IPS-18c (cell line): Measurements from ENCODE around the gene LTBP2.

Experiments used
- H3K4me3 ChIP-seq: 2 replicates; pipeline ENCODE4 v1.7.0; 2013; ENCODE audit warnings: low read depth, mild to moderate bottlenecking, low read length, moderate library complexity; ENCODE audit not compliant: insufficient read depth
- H3K9me3 ChIP-seq: one replicate; pipeline ENCODE4 v1.6.1; 2013; ENCODE audit warnings: mild to moderate bottlenecking, low read length, moderate library complexity; ENCODE audit not compliant: control insufficient read depth, insufficient read depth

Gene LTBP2

GRCh38 chr14:74645756-74646470 is 33.9 kb upstream of the LTBP2 start:
- Histone ChIP-seq H3K9me3 (no peaks in the 10 kb centered on the region), H3K4me3 (no peak overlapping the region)

GRCh38 chr14:74645244-74645643 is 33.2 kb upstream of the LTBP2 start:
- no peaks in the 10 kb centered on the region for H3K9me3 ChIP-seq
- no peak overlapping the region for H3K4me3 ChIP-seq

- peaks cover 2% of the 10 kb centered on the region for H3K9me3 ChIP-seq
- H3K4me3 ChIP-seq = no peak overlapping the region
These were observed 29.8 kb upstream of the LTBP2 start for GRCh38 chr14:74641601-74642391.

GRCh38 chr14:74638966-74639365 is 26.9 kb upstream of the LTBP2 start:
- peaks cover 2% of the 10 kb centered on the region for H3K9me3 ChIP-seq
- H3K4me3 ChIP-seq = no peak overlapping the region

GRCh38 chr14:74638066-74638465 is 26.0 kb upstream of the LTBP2 start:
- Histone ChIP-seq H3K4me3 (no peak overlapping the region), H3K9me3 (peaks cover 2% of the 10 kb centered on the region)

- Histone ChIP-seq H3K4me3 (no peak overlapping the region), H3K9me3 (peaks cover 2% of the 10 kb centered on the region)
These were observed 25.1 kb upstream of the LTBP2 start for GRCh38 chr14:74637178-74637550.

GRCh38 chr14:74636424-74637177 is 24.6 kb upstream of the LTBP2 start:
- Histone ChIP-seq H3K9me3 (peaks cover 2% of the 10 kb centered on the region), H3K4me3 (no peak overlapping the region)

- no peak overlapping the region for H3K4me3 ChIP-seq
- H3K9me3 ChIP-seq = peaks cover 2% of the 10 kb centered on the region
These were observed 23.8 kb upstream of the LTBP2 start for GRCh38 chr14:74635847-74636246.

GRCh38 chr14:74634964-74635363 is 22.9 kb upstream of the LTBP2 start:
- peaks cover 2% of the 10 kb centered on the region for H3K9me3 ChIP-seq
- H3K4me3 ChIP-seq = no peak overlapping the region

- peaks cover 2% of the 10 kb centered on the region for H3K9me3 ChIP-seq
- no peak overlapping the region for H3K4me3 ChIP-seq
These were observed 22.4 kb upstream of the LTBP2 start for GRCh38 chr14:74634481-74634880.

GRCh38 chr14:74630881-74631690 is 19.0 kb upstream of the LTBP2 start:
- Histone ChIP-seq H3K9me3 (no peaks in the 10 kb centered on the region), H3K4me3 (no peak overlapping the region)

GRCh38 chr14:74628418-74628817 is 16.4 kb upstream of the LTBP2 start:
- Histone ChIP-seq H3K4me3 (no peak overlapping the region), H3K9me3 (no peaks in the 10 kb centered on the region)

- Histone ChIP-seq H3K4me3 (no peak overlapping the region), H3K9me3 (no peaks in the 10 kb centered on the region)
These were observed 15.0 kb upstream of the LTBP2 start for GRCh38 chr14:74627076-74627475.

- Histone ChIP-seq H3K9me3 (no peaks in the 10 kb centered on the region), H3K4me3 (no peak overlapping the region)
These were observed 10.2 kb upstream of the LTBP2 start for GRCh38 chr14:74622257-74622656.

GRCh38 chr14:74621556-74621955 is 9.5 kb upstream of the LTBP2 start:
- no peaks in the 10 kb centered on the region for H3K9me3 ChIP-seq
- H3K4me3 ChIP-seq = no peak overlapping the region

- Histone ChIP-seq H3K9me3 (no peaks in the 10 kb centered on the region), H3K4me3 (no peak overlapping the region)
These were observed 8.9 kb upstream of the LTBP2 start for GRCh38 chr14:74620923-74621322.

- Histone ChIP-seq H3K9me3 (no peaks in the 10 kb centered on the region), H3K4me3 (no peak overlapping the region)
These were observed 8.5 kb upstream of the LTBP2 start for GRCh38 chr14:74620497-74620921.
